IPS DF 4.7 (cell line): ENCODE results near the gene LBH.

Source experiments
- DNase-seq: peaks from one replicate; pipeline ENCODE4 v3.0.0-alpha.2; 2013; ENCODE audit warnings: low spot score; ENCODE audit errors: extremely low read depth

The LBH gene

GRCh38 chr2:30301551-30301950 is 70.2 kb downstream of the LBH start:
- DNase-seq, result no peak

GRCh38 chr2:30302566-30302965 is 71.2 kb downstream of the LBH start:
- DNase-seq, result no peak

GRCh38 chr2:30303095-30303494 is 71.8 kb downstream of the LBH start:
- DNase-seq, result no peak

- DNase-seq, result no peak
Measured at GRCh38 chr2:30305235-30305634, 73.9 kb downstream of the LBH start.

GRCh38 chr2:30306522-30306921 is 75.2 kb downstream of the LBH start:
- no peak for DNase-seq

- DNase-seq, result no peak
Measured at GRCh38 chr2:30308280-30308679, 76.9 kb downstream of the LBH start.
